ENCODE data around the gene MAPK7.

Gene MAPK7

GRCh38 chr17:19337712-19338023 is 40.6 kb upstream of the MAPK7 start:
- TF ChIP-seq ZFX (IDR thresholded peaks at IDR 0.05; ENCODE audit: borderline replicate concordance) (no peak), CTCF (IDR thresholded peaks at IDR 0.05) (no peak)
- no peak overlapping the region for H3K27ac ChIP-seq

- no peak for TF ChIP-seq ZFX (IDR thresholded peaks at IDR 0.05; ENCODE audit: borderline replicate concordance)
- TF ChIP-seq CTCF (IDR thresholded peaks at IDR 0.05): peak; percentile 62
- no peak overlapping the region for H3K27ac ChIP-seq
Observed at GRCh38 chr17:19338031-19338990, 40.0 kb upstream of the MAPK7 start.

GRCh38 chr17:19339341-19339815 is 38.9 kb upstream of the MAPK7 start:
- H3K27ac ChIP-seq: no peak overlapping the region
- TF ChIP-seq ZFX (IDR thresholded peaks at IDR 0.05; ENCODE audit: borderline replicate concordance) (no peak), CTCF (IDR thresholded peaks at IDR 0.05) (no peak)

GRCh38 chr17:19341211-19341631 is 37.1 kb upstream of the MAPK7 start:
- no peak for TF ChIP-seq CTCF (IDR thresholded peaks at IDR 0.05)
- no peak for TF ChIP-seq ZFX (IDR thresholded peaks at IDR 0.05; ENCODE audit: borderline replicate concordance)
- no peak overlapping the region for H3K27ac ChIP-seq

GRCh38 chr17:19341641-19342610 is 36.4 kb upstream of the MAPK7 start:
- H3K27ac ChIP-seq: no peak overlapping the region
- no peak for TF ChIP-seq CTCF (IDR thresholded peaks at IDR 0.05)
- TF ChIP-seq ZFX (IDR thresholded peaks at IDR 0.05; ENCODE audit: borderline replicate concordance): no peak

GRCh38 chr17:19342611-19343255 is 35.6 kb upstream of the MAPK7 start:
- H3K27ac ChIP-seq: no peak overlapping the region
- no peak for TF ChIP-seq CTCF (IDR thresholded peaks at IDR 0.05)
- no peak for TF ChIP-seq ZFX (IDR thresholded peaks at IDR 0.05; ENCODE audit: borderline replicate concordance)
